ENCODE measurements around the gene SDK1. TPM values are rescaled to one million over a fixed set of nuclear protein-coding genes. Genes with fewer than 3 reads are reported as not detected.

The SDK1 gene
- total RNA-seq, 1 experiment from 2014 or later, result 7.1 TPM

GRCh38 chr7:4159154-4159501 lies 858.1 kb downstream of the SDK1 start:
- Histone ChIP-seq H3K4me3 (ENCODE audit: low read depth, low read length) (no peak overlapping the region), H3K9me3 (no peaks in the 10 kb centered on the region), H3K4me1 (peaks cover 9% of the 10 kb centered on the region; the same call in 1 of the 2 replicates), H3K36me3 (ENCODE audit: control insufficient read depth, insufficient read depth, low read length) (no peaks in the 10 kb centered on the region), H3K27me3 (replicated peaks; ENCODE audit: control insufficient read depth, insufficient read depth, low read length) (no peaks in the 10 kb centered on the region)
- no peaks in the 10 kb centered on the region for H3K4me1 Mint-ChIP-seq (ENCODE audit: low read depth, unreplicated experiment)
- H3K27ac Mint-ChIP-seq (ENCODE audit: unreplicated experiment), result no peak overlapping the region
- H3K27me3 Mint-ChIP-seq (ENCODE audit: insufficient read depth, unreplicated experiment), result no peaks in the 10 kb centered on the region
- POLR2A ChIA-PET, result no interaction called here
- CTCF ChIA-PET, result no interaction called here
- H3K4me3 Mint-ChIP-seq (ENCODE audit: unreplicated experiment), result no peak overlapping the region
- no peak for DNase-seq
- intact Hi-C loops (cut with micrococcal nuclease; ENCODE audit: unreplicated experiment), result no loop called here
- no peaks in the 10 kb centered on the region for H3K9me3 Mint-ChIP-seq (ENCODE audit: unreplicated experiment)
- TF ChIP-seq, protein P1, sequence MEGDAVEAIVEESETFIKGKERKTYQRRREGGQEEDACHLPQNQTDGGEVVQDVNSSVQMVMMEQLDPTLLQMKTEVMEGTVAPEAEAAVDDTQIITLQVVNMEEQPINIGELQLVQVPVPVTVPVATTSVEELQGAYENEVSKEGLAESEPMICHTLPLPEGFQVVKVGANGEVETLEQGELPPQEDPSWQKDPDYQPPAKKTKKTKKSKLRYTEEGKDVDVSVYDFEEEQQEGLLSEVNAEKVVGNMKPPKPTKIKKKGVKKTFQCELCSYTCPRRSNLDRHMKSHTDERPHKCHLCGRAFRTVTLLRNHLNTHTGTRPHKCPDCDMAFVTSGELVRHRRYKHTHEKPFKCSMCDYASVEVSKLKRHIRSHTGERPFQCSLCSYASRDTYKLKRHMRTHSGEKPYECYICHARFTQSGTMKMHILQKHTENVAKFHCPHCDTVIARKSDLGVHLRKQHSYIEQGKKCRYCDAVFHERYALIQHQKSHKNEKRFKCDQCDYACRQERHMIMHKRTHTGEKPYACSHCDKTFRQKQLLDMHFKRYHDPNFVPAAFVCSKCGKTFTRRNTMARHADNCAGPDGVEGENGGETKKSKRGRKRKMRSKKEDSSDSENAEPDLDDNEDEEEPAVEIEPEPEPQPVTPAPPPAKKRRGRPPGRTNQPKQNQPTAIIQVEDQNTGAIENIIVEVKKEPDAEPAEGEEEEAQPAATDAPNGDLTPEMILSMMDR (IDR thresholded peaks at IDR 0.05; ENCODE audit: insufficient read depth in 1 of 2, low read depth in 1 of 2, low read length in 1 of 2, severe bottlenecking in 1 of 2, unreplicated experiment in 1 of 2), result no peak
- no peaks in the 10 kb centered on the region for H3K36me3 Mint-ChIP-seq (ENCODE audit: insufficient read depth, unreplicated experiment)
- BruUV-seq (replicated peaks), result no TSS peak

DNA sequence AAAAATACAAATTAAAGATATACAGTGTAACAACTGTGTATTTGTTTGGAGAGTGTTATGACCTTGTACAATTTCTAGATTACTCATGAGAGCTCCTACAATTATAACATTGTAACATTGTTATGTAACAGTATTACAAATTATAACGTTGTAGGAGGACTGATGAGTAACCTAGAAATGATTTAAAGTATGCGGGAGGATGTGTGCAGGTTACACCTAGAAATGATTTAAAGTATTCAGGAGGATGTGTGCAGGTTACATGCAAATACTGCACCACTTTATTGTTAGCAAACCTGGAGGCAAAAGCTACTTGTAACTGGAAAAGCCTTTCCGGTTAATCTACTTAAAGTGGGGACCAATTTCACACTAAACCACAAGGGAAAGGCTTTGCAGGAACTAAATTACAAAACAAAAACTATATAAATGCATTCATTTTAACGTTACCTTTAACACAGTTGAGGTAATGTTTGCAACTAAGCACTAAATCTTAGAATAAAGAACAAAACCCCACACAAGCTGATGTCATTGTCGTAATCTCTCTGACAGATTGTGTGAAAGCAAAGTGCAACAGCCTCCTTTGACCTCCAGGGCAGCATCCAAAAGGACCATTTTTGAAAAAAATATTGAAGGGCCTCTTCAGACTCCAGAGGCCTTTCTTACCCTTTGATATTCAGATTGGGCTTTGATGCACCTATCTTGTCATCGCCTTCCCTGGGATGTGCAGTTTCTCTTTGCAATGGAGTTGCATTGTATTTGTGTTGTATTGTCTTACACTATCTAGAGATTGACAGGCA lies 858.9 kb downstream of the SDK1 start:
- DNase-seq, result no peak
- POLR2A ChIA-PET, result no interaction called here
- H3K27me3 ChIP-seq (replicated peaks; ENCODE audit: control insufficient read depth, insufficient read depth, low read length), result no peaks in the 10 kb centered on the region
- intact Hi-C loops (cut with micrococcal nuclease; ENCODE audit: unreplicated experiment), result no loop called here
- no peaks in the 10 kb centered on the region for H3K27me3 Mint-ChIP-seq (ENCODE audit: insufficient read depth, unreplicated experiment)
- H3K9me3 Mint-ChIP-seq (ENCODE audit: unreplicated experiment), result no peaks in the 10 kb centered on the region
- no peaks in the 10 kb centered on the region for H3K9me3 ChIP-seq
- H3K4me3 ChIP-seq (ENCODE audit: low read depth, low read length), result no peak overlapping the region
- H3K36me3 Mint-ChIP-seq (ENCODE audit: insufficient read depth, unreplicated experiment), result no peaks in the 10 kb centered on the region
- H3K4me3 Mint-ChIP-seq (ENCODE audit: unreplicated experiment), result no peak overlapping the region
- H3K4me1 ChIP-seq, result peaks cover 9% of the 10 kb centered on the region; the same call in 1 of the 2 replicates
- no peaks in the 10 kb centered on the region for H3K36me3 ChIP-seq (ENCODE audit: control insufficient read depth, insufficient read depth, low read length)
- BruUV-seq (replicated peaks), result no TSS peak
- H3K4me1 Mint-ChIP-seq (ENCODE audit: low read depth, unreplicated experiment), result no peaks in the 10 kb centered on the region
- CTCF ChIA-PET, result no interaction called here
- H3K27ac Mint-ChIP-seq (ENCODE audit: unreplicated experiment), result no peak overlapping the region
- TF ChIP-seq, protein P1 (IDR thresholded peaks at IDR 0.05; ENCODE audit: insufficient read depth in 1 of 2, low read depth in 1 of 2, low read length in 1 of 2, severe bottlenecking in 1 of 2, unreplicated experiment in 1 of 2), result no peak

DNA sequence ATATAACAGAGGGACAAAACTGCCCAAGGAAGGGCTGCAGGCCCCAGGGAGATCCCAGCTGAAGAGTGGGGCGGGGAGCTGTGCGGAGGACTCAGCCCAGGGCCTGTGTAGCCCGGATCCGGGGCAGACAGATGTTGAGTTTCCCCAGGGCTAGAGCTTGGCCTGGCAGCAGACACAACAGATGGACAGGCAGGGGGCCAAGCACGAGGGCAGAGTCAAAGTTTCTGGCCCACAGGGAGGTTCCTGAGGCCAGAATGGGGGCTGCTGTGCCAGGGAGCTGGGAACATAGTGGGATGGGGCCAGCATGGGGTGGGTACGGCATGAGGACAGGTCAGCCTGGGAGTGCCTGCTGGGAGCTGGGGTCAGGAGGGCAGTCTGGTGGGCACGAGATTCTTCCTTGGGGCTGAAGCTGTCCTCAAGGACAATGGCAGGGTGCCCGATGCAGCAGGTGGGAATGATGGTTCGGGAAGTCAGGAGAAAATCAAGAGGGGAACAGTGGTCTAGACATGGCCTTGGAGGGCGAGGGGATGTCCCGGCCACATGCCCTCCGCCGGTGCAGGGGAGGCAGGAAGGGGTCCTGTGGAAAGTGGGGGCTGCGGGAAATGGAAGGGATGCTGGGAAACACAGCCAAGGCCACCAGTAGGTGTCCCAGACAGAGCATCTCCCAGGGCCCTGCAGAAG lies 862.0 kb downstream of the SDK1 start:
- POLR2A ChIA-PET, result no interaction called here

More for the DNA sequence above, 862.0 kb downstream of the SDK1 start:
- H3K36me3 ChIP-seq (ENCODE audit: control insufficient read depth, insufficient read depth, low read length), result no peaks in the 10 kb centered on the region
- no peaks in the 10 kb centered on the region for H3K27me3 Mint-ChIP-seq (ENCODE audit: insufficient read depth, unreplicated experiment)
- intact Hi-C loops (cut with micrococcal nuclease; ENCODE audit: unreplicated experiment), result no loop called here
- no peaks in the 10 kb centered on the region for H3K36me3 Mint-ChIP-seq (ENCODE audit: insufficient read depth, unreplicated experiment)
- no peaks in the 10 kb centered on the region for H3K27me3 ChIP-seq (replicated peaks; ENCODE audit: control insufficient read depth, insufficient read depth, low read length)
- TF ChIP-seq, protein P1 (IDR thresholded peaks at IDR 0.05; ENCODE audit: insufficient read depth in 1 of 2, low read depth in 1 of 2, low read length in 1 of 2, severe bottlenecking in 1 of 2, unreplicated experiment in 1 of 2), result no peak
- no peak overlapping the region for H3K27ac Mint-ChIP-seq (ENCODE audit: unreplicated experiment)
- no peaks in the 10 kb centered on the region for H3K4me1 Mint-ChIP-seq (ENCODE audit: low read depth, unreplicated experiment)
- H3K4me3 ChIP-seq (ENCODE audit: low read depth, low read length), result no peak overlapping the region
- CTCF ChIA-PET, result no interaction called here
- H3K9me3 ChIP-seq, result no peaks in the 10 kb centered on the region
- no peak overlapping the region for H3K4me3 Mint-ChIP-seq (ENCODE audit: unreplicated experiment)
- DNase-seq, result no peak
- H3K9me3 Mint-ChIP-seq (ENCODE audit: unreplicated experiment), result no peaks in the 10 kb centered on the region
- BruUV-seq (replicated peaks), result no TSS peak
- H3K4me1 ChIP-seq, result no peaks in the 10 kb centered on the region

All from Caco-2 (cell line).